AG04449 (cell line): Measurements from ENCODE around the gene KLHL29.

ENCODE experiments used
- CTCF ChIA-PET: fragments of 350-600 bp; formaldehyde crosslinking; extraction: SDS; loops from one replicate; lab custom pipeline; 2021; ENCODE audit warnings: antibody characterized with exemption; lab: Yijun Ruan, JAX
- POLR2A ChIA-PET: fragments of 400-600, 350-600 bp; formaldehyde crosslinking; extraction: SDS; loops from one replicate; lab custom pipeline; 2020; ENCODE audit warnings: antibody characterized with exemption, inconsistent platforms; lab: Yijun Ruan, JAX
- DNase-seq: peaks from one replicate; pipeline ENCODE4 v3.0.0-alpha.2; 2010; ENCODE audit warnings: low read depth, low spot score
- H3K4me3 ChIP-seq: 2 replicates; pipeline ENCODE4 v1.5.1; 2011; ENCODE audit warnings: low read depth, mild to moderate bottlenecking, control low read depth, low read length
- CTCF ChIP-seq: IDR thresholded peaks from one replicate; pipeline ENCODE4 v1.5.1; 2011; ENCODE audit warnings: mild to moderate bottlenecking, moderate library complexity, low read length, control low read depth, inconsistent platforms; ENCODE audit not compliant: insufficient read depth; ENCODE audit errors: missing control alignments

Gene KLHL29

GRCh38 chr2:23666241-23666979 lies 281.4 kb downstream of the KLHL29 start:
- POLR2A ChIA-PET, result no interaction called here
- DNase-seq, result no peak
- no peak for TF ChIP-seq CTCF
- CTCF ChIA-PET, result interaction anchor here (3.2 kb wide), 1 partner anchor 11 kb away, joined by 12 read pairs; no protein-coding TSS in a partner anchor
- no peak overlapping the region for H3K4me3 ChIP-seq

- no peak overlapping the region for H3K4me3 ChIP-seq
- TF ChIP-seq CTCF, result no peak
- DNase-seq, result no peak
- CTCF ChIA-PET, result no interaction called here
- POLR2A ChIA-PET, result no interaction called here
Measured at GRCh38 chr2:23666980-23667357, 282.0 kb downstream of the KLHL29 start.

GRCh38 chr2:23668756-23669304 lies 283.9 kb downstream of the KLHL29 start:
- no peak for DNase-seq
- no peak for TF ChIP-seq CTCF
- POLR2A ChIA-PET, result no interaction called here
- CTCF ChIA-PET, result no interaction called here
- no peak overlapping the region for H3K4me3 ChIP-seq

- POLR2A ChIA-PET, result no interaction called here
- no peak for TF ChIP-seq CTCF
- no peak for DNase-seq
- CTCF ChIA-PET, result no interaction called here
- H3K4me3 ChIP-seq, result no peak overlapping the region
Measured at GRCh38 chr2:23669413-23670244, 284.6 kb downstream of the KLHL29 start.

- DNase-seq, result no peak
- no peak for TF ChIP-seq CTCF
- ChIA-PET CTCF (no interaction called here), POLR2A (no interaction called here)
- H3K4me3 ChIP-seq, result no peak overlapping the region
Measured at GRCh38 chr2:23670245-23670592, 285.2 kb downstream of the KLHL29 start.

DNA sequence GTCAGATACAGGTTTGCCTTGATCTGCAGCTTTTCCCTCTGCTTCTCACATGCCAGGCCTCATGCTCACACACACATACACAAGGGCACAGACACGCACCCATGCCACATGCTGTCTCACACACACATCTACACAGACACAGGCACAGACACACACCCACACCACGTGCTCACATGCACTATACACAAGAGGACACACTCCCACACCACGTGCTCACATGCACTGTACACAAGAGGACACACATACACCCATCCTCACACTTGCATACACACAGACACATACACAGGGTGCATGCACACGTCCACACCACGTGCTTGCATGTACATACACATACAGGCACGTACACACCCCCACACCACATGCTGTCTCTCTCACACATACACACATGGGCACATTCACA lies 288.1 kb downstream of the KLHL29 start:
- DNase-seq, result no peak
- TF ChIP-seq CTCF, result no peak
- ChIA-PET CTCF (interaction anchor here (1.2 kb wide), 1 partner anchor 85 kb away, joined by 3 read pairs; no protein-coding TSS in a partner anchor), POLR2A (no interaction called here)
- H3K4me3 ChIP-seq, result no peak overlapping the region
